ENCODE measurements around the gene RIT2.

Gene RIT2

GRCh38 chr18:43012951-43013350 is 102.5 kb downstream of the RIT2 start:
- no peak for DNase-seq (ENCODE audit: low spot score)

GRCh38 chr18:43010611-43011010 is 104.9 kb downstream of the RIT2 start:
- no peak for DNase-seq (ENCODE audit: low spot score)

GRCh38 chr18:43009674-43010073 is 105.8 kb downstream of the RIT2 start:
- no peak for DNase-seq (ENCODE audit: low spot score)

- no peak for DNase-seq (ENCODE audit: low spot score)
Measured at GRCh38 chr18:43007365-43007764, 108.1 kb downstream of the RIT2 start.

- no peak for DNase-seq (ENCODE audit: low spot score)
Measured at GRCh38 chr18:43004421-43004820, 111.1 kb downstream of the RIT2 start.

- no peak for DNase-seq (ENCODE audit: low spot score)
Measured at GRCh38 chr18:43001821-43002220, 113.7 kb downstream of the RIT2 start.

- DNase-seq (ENCODE audit: low spot score), result no peak
Measured at GRCh38 chr18:42996824-42997223, 118.7 kb downstream of the RIT2 start.

- DNase-seq (ENCODE audit: low spot score), result no peak
Measured at GRCh38 chr18:42980426-42980825, 135.1 kb downstream of the RIT2 start.

- DNase-seq (ENCODE audit: low spot score), result no peak
Measured at GRCh38 chr18:42977982-42978637, 137.4 kb downstream of the RIT2 start.

- no peak for DNase-seq (ENCODE audit: low spot score)
Measured at GRCh38 chr18:42976869-42977590, 138.5 kb downstream of the RIT2 start.

- DNase-seq (ENCODE audit: low spot score), result no peak
Measured at GRCh38 chr18:42969366-42969765, 146.1 kb downstream of the RIT2 start.

GRCh38 chr18:42961298-42961697 is 154.2 kb downstream of the RIT2 start:
- DNase-seq (ENCODE audit: low spot score), result no peak

- no peak for DNase-seq (ENCODE audit: low spot score)
Measured at GRCh38 chr18:42959528-42959927, 156.0 kb downstream of the RIT2 start.

GRCh38 chr18:42958353-42958752 is 157.1 kb downstream of the RIT2 start:
- no peak for DNase-seq (ENCODE audit: low spot score)

GRCh38 chr18:42956287-42956686 is 159.2 kb downstream of the RIT2 start:
- no peak for DNase-seq (ENCODE audit: low spot score)

- no peak for DNase-seq (ENCODE audit: low spot score)
Measured at GRCh38 chr18:42954887-42955286, 160.6 kb downstream of the RIT2 start.

GRCh38 chr18:42953306-42953705 is 162.2 kb downstream of the RIT2 start:
- no peak for DNase-seq (ENCODE audit: low spot score)

GRCh38 chr18:42950732-42951131 is 164.8 kb downstream of the RIT2 start:
- DNase-seq (ENCODE audit: low spot score), result no peak

- no peak for DNase-seq (ENCODE audit: low spot score)
Measured at GRCh38 chr18:42948831-42949230, 166.7 kb downstream of the RIT2 start.

- DNase-seq (ENCODE audit: low spot score), result no peak
Measured at GRCh38 chr18:42941860-42942259, 173.6 kb downstream of the RIT2 start.

GRCh38 chr18:42941021-42941420 is 174.5 kb downstream of the RIT2 start:
- DNase-seq (ENCODE audit: low spot score), result no peak

GRCh38 chr18:42937436-42937835 is 178.0 kb downstream of the RIT2 start:
- no peak for DNase-seq (ENCODE audit: low spot score)

GRCh38 chr18:42936289-42936688 is 179.2 kb downstream of the RIT2 start:
- DNase-seq (ENCODE audit: low spot score), result no peak

- DNase-seq (ENCODE audit: low spot score), result peak; percentile 68
Measured at GRCh38 chr18:42931491-42931890, 184.0 kb downstream of the RIT2 start.

Measured in AG08395 (cell line).